M059J (cell line): ENCODE data around the gene PDXP. TPM values are rescaled to one million over a fixed set of nuclear protein-coding genes. Genes with fewer than 3 reads are reported as not detected.
"Not testable (repeated sequence)": the region's sequence is repeated elsewhere in the genome, so short reads cannot be mapped to it uniquely, and the experiment has no call there.

ENCODE experiments used
- DNase-seq: peaks from one replicate; pipeline ENCODE4 v3.0.0-alpha.2; 2012; ENCODE audit warnings: low read depth
- total RNA-seq: library from RNA; depleted of rRNA; stranded (reverse); fragments of >200 nt; shearing (Covaris generic); gene quantifications from 2 replicates; pipeline ENCODE4 v1.2.3, GENCODE V29; 2014

The PDXP gene
- total RNA-seq, 1 experiment from 2014 or later: 32.6 TPM

- no peak for DNase-seq
Observed at GRCh38 chr22:37647317-37647716, 11.2 kb upstream of the PDXP start.

GRCh38 chr22:37647928-37648327, 10.6 kb upstream of the PDXP start:
- DNase-seq: peak; percentile 91

GRCh38 chr22:37650463-37651136, 7.9 kb upstream of the PDXP start:
- no peak for DNase-seq

- no peak for DNase-seq
Observed at GRCh38 chr22:37654563-37655251, 3.8 kb upstream of the PDXP start.

- DNase-seq: no peak
Observed at GRCh38 chr22:37655252-37655563, 3.3 kb upstream of the PDXP start.

- not testable (repeated sequence) for DNase-seq
Observed at GRCh38 chr22:37656583-37656982, 1.9 kb upstream of the PDXP start.

- DNase-seq: peak; percentile 41
Observed at GRCh38 chr22:37657590-37658132, 862 bp upstream of the PDXP start.

- no peak for DNase-seq
Observed at GRCh38 chr22:37659066-37659896, 758 bp downstream of the PDXP start.

GRCh38 chr22:37659897-37660708, 1.6 kb downstream of the PDXP start:
- DNase-seq: no peak

GRCh38 chr22:37660709-37661045, 2.2 kb downstream of the PDXP start:
- DNase-seq: no peak

- DNase-seq: no peak
Observed at GRCh38 chr22:37661160-37661924, 2.8 kb downstream of the PDXP start.

- no peak for DNase-seq
Observed at GRCh38 chr22:37662039-37662438, 3.5 kb downstream of the PDXP start.

- DNase-seq: no peak
Observed at GRCh38 chr22:37663521-37664140, 5.1 kb downstream of the PDXP start.

- DNase-seq: no peak
Observed at GRCh38 chr22:37664249-37665101, 6.0 kb downstream of the PDXP start.

- DNase-seq: no peak
Observed at GRCh38 chr22:37665487-37665886, 7.0 kb downstream of the PDXP start.

- DNase-seq: peak; percentile 68
Observed at GRCh38 chr22:37669586-37669985, 11.1 kb downstream of the PDXP start.

GRCh38 chr22:37672206-37672919, 13.8 kb downstream of the PDXP start:
- no peak for DNase-seq

- no peak for DNase-seq
Observed at GRCh38 chr22:37672920-37673455, 14.5 kb downstream of the PDXP start.

GRCh38 chr22:37674248-37674647, 15.7 kb downstream of the PDXP start:
- no peak for DNase-seq
